ENCODE measurements around the gene IRS2. TPM values are rescaled to one million over a fixed set of nuclear protein-coding genes. Genes with fewer than 3 reads are reported as not detected.

Gene IRS2
- total RNA-seq, 2 experiments from 2014 or later: 0.63 to 2.7 TPM

DNA sequence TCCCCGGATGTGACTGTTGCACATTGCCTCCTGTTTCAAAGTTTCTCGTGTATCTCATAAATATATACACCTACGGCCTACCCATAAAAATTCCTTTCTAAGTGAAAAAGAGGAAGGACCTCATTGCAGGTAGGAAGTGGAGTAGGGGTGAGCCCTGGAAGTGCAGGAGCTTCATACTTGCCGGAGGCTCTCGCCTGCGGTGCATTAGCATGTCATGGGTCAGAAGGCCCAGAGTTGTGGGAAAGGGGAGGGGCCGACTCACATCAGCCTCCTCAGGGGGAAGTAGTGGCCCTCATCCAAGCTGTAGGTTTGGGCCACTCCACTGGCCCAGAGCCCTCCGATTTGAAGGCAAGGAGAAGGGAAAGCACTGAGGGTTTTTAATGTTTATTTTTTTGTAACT, 26.0 kb upstream of the IRS2 start:
- no TSS peak for BruUV-seq (replicated peaks)
- Histone ChIP-seq H3K4me3 (ENCODE audit: low read depth, low read length, poor library complexity, severe bottlenecking) (no peak overlapping the region), H3K4me1 (ENCODE audit: insufficient read depth, low read length, poor library complexity, severe bottlenecking) (no peaks in the 10 kb centered on the region), H3K9me2 (ENCODE audit: insufficient read depth, low read length) (no peaks in the 10 kb centered on the region), H3K36me3 (ENCODE audit: insufficient read depth, low read length) (no peaks in the 10 kb centered on the region), H3K9me3 (ENCODE audit: low read length) (no peaks in the 10 kb centered on the region), H3K79me2 (ENCODE audit: insufficient read depth, low read depth, low read length) (no peaks in the 10 kb centered on the region), H2AFZ (ENCODE audit: low read length) (no peak overlapping the region), H3K27ac (ENCODE audit: low read depth, low read length, poor library complexity, severe bottlenecking) (no peak overlapping the region), H4K20me1 (ENCODE audit: insufficient read depth, low read length) (no peaks in the 10 kb centered on the region), H3K4me2 (ENCODE audit: low read length) (no peak overlapping the region)
- intact Hi-C loops (cut with micrococcal nuclease; ENCODE audit: unreplicated experiment): no loop called here
- POLR2A ChIA-PET: interaction anchor here (0.6 kb wide), 1 partner anchor 1102 kb away, joined by 3 read pairs; no protein-coding TSS in a partner anchor
- DNase-seq (ENCODE audit: low spot score): no peak
- TF ChIP-seq EZH2phosphoT487 (IDR thresholded peaks at IDR 0.05; ENCODE audit: borderline replicate concordance, low read depth, low read length): no peak
- TF ChIP-seq, protein P1, sequence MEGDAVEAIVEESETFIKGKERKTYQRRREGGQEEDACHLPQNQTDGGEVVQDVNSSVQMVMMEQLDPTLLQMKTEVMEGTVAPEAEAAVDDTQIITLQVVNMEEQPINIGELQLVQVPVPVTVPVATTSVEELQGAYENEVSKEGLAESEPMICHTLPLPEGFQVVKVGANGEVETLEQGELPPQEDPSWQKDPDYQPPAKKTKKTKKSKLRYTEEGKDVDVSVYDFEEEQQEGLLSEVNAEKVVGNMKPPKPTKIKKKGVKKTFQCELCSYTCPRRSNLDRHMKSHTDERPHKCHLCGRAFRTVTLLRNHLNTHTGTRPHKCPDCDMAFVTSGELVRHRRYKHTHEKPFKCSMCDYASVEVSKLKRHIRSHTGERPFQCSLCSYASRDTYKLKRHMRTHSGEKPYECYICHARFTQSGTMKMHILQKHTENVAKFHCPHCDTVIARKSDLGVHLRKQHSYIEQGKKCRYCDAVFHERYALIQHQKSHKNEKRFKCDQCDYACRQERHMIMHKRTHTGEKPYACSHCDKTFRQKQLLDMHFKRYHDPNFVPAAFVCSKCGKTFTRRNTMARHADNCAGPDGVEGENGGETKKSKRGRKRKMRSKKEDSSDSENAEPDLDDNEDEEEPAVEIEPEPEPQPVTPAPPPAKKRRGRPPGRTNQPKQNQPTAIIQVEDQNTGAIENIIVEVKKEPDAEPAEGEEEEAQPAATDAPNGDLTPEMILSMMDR (conservative IDR thresholded peaks at IDR 0.05; ENCODE audit: low read length): no peak
- CTCF ChIA-PET (ENCODE audit: unreplicated experiment): no interaction called here

DNA sequence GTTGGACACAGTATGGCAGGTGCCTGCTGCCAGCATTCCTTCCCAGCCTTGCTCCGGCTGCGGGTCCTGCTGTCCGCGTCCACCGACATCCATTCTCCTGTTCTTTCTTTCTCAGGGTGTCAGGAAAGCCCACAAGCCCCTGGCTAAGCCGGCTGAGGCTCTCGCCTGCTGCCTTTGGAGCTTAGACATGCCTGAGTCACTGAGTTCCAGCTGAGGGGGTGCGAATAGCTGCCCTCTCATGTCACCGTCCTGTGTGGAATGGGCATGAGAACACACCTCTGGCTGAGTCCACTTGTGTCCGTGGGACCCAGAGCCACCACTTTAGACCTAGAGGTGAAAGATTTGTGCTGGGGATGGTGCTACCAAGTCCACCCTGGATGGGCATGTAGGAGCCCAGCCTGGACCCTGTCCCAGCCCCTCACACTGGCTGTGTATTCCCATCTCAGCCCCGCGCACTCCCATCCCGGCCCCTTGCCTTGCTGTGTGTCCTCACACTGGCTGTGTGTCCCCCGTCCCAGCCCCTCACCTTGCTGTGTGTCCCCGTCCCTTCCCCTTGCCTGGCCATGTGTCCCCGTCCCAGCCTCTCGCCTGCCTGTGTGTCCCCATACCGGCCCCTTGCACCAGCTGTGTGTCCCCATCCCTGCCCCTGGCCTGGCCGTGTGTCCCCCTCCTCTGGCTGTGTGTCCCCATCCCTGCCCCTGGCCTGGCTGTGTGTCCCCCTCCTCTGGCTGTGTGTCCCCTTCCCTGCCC, 24.6 kb upstream of the IRS2 start:
- TF ChIP-seq, protein P1 (conservative IDR thresholded peaks at IDR 0.05; ENCODE audit: low read length): no peak
- no peak for TF ChIP-seq EZH2phosphoT487 (IDR thresholded peaks at IDR 0.05; ENCODE audit: borderline replicate concordance, low read depth, low read length)

DNA sequence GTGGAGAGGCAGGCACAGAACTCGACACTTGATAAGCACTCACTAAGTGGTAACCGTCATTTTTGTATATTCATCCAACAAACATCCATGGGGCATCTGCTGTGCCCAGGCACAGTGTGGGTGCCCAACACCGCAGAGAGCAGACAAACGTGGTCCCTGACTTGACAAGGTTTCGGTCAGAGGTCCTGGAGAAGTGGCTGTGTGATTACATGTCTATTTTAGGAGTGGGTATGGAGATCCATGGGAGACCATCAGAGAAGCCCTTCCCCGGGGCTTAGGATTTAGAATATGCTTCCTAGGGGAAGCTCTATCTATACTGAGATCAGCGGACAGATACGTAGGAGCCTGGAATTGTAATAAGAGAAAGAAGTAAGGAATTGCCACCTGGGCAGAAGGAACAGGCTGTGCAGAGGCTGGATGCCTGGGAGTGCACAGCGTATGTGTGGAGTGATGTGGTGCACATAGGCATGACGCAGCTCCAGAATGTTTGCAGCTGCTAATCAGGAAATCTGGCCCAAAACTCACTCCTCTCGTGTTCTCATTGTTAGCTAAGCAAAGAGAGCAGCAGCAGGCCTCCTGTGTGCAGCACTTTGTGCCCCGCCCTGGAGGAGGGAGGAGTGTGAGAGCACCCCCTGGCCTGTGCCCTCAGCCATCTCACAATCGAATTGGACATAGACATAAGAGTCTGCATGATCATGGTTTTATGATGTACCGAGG, 23.0 kb upstream of the IRS2 start:
- no peak overlapping the region for H3K4me2 ChIP-seq (ENCODE audit: low read length)

More for the DNA sequence above, 24.6 kb upstream of the IRS2 start:
- Histone ChIP-seq H3K9me2 (ENCODE audit: insufficient read depth, low read length) (no peaks in the 10 kb centered on the region), H3K4me3 (ENCODE audit: low read depth, low read length, poor library complexity, severe bottlenecking) (no peak overlapping the region), H2AFZ (ENCODE audit: low read length) (no peak overlapping the region), H4K20me1 (ENCODE audit: insufficient read depth, low read length) (no peaks in the 10 kb centered on the region), H3K36me3 (ENCODE audit: insufficient read depth, low read length) (no peaks in the 10 kb centered on the region), H3K79me2 (ENCODE audit: insufficient read depth, low read depth, low read length) (no peaks in the 10 kb centered on the region), H3K4me1 (ENCODE audit: insufficient read depth, low read length, poor library complexity, severe bottlenecking) (no peaks in the 10 kb centered on the region), H3K27ac (ENCODE audit: low read depth, low read length, poor library complexity, severe bottlenecking) (no peak overlapping the region), H3K9me3 (ENCODE audit: low read length) (no peaks in the 10 kb centered on the region), H3K4me2 (ENCODE audit: low read length) (no peak overlapping the region)
- no peak for DNase-seq (ENCODE audit: low spot score)
- no TSS peak for BruUV-seq (replicated peaks)
- ChIA-PET CTCF (ENCODE audit: unreplicated experiment) (no interaction called here), POLR2A (no interaction called here)
- intact Hi-C loops (cut with micrococcal nuclease; ENCODE audit: unreplicated experiment): no loop called here

More for the DNA sequence above, 23.0 kb upstream of the IRS2 start:
- H3K4me1 ChIP-seq (ENCODE audit: insufficient read depth, low read length, poor library complexity, severe bottlenecking): no peaks in the 10 kb centered on the region
- H3K79me2 ChIP-seq (ENCODE audit: insufficient read depth, low read depth, low read length): no peaks in the 10 kb centered on the region
- no peak overlapping the region for H2AFZ ChIP-seq (ENCODE audit: low read length)
- H4K20me1 ChIP-seq (ENCODE audit: insufficient read depth, low read length): no peaks in the 10 kb centered on the region
- ChIA-PET CTCF (ENCODE audit: unreplicated experiment) (no interaction called here), POLR2A (no interaction called here)
- DNase-seq (ENCODE audit: low spot score): no peak
- no peaks in the 10 kb centered on the region for H3K9me3 ChIP-seq (ENCODE audit: low read length)
- H3K9me2 ChIP-seq (ENCODE audit: insufficient read depth, low read length): no peaks in the 10 kb centered on the region
- H3K4me3 ChIP-seq (ENCODE audit: low read depth, low read length, poor library complexity, severe bottlenecking): no peak overlapping the region
- no peaks in the 10 kb centered on the region for H3K36me3 ChIP-seq (ENCODE audit: insufficient read depth, low read length)
- TF ChIP-seq, protein P1 (conservative IDR thresholded peaks at IDR 0.05; ENCODE audit: low read length): no peak
- no peak for TF ChIP-seq EZH2phosphoT487 (IDR thresholded peaks at IDR 0.05; ENCODE audit: borderline replicate concordance, low read depth, low read length)
- no TSS peak for BruUV-seq (replicated peaks)
- no peak overlapping the region for H3K27ac ChIP-seq (ENCODE audit: low read depth, low read length, poor library complexity, severe bottlenecking)
- intact Hi-C loops (cut with micrococcal nuclease; ENCODE audit: unreplicated experiment): no loop called here

Data from OCI-LY7 (cell line).